ENCODE results near the gene PRPS1.

Gene PRPS1

GRCh38 chrX:107686792-107687191 is 58.5 kb downstream of the PRPS1 start:
- no peak overlapping the region for H3K4me3 ChIP-seq (ENCODE audit: low read length)
- TF ChIP-seq CTCF (conservative IDR thresholded peaks at IDR 0.05; ENCODE audit: low read length): no peak
- no peak for DNase-seq (ENCODE audit: low read depth)

- no peak for TF ChIP-seq CTCF (conservative IDR thresholded peaks at IDR 0.05; ENCODE audit: low read length)
- no peak for DNase-seq (ENCODE audit: low read depth)
- no peak overlapping the region for H3K4me3 ChIP-seq (ENCODE audit: low read length)
Observed at GRCh38 chrX:107687445-107687844, 59.1 kb downstream of the PRPS1 start.

- H3K4me3 ChIP-seq (ENCODE audit: low read length): no peak overlapping the region
- no peak for TF ChIP-seq CTCF (conservative IDR thresholded peaks at IDR 0.05; ENCODE audit: low read length)
Observed at GRCh38 chrX:107691024-107691448, 62.7 kb downstream of the PRPS1 start.

GRCh38 chrX:107699616-107700015 is 71.3 kb downstream of the PRPS1 start:
- no peak for TF ChIP-seq CTCF (conservative IDR thresholded peaks at IDR 0.05; ENCODE audit: low read length)
- DNase-seq (ENCODE audit: low read depth): no peak
- H3K4me3 ChIP-seq (ENCODE audit: low read length): no peak overlapping the region

More at GRCh38 chrX:107691024-107691448, 62.7 kb downstream of the PRPS1 start:
- DNase-seq (ENCODE audit: low read depth): no peak

GRCh38 chrX:107700317-107700774 is 72.0 kb downstream of the PRPS1 start:
- TF ChIP-seq CTCF (conservative IDR thresholded peaks at IDR 0.05; ENCODE audit: low read length): no peak
- H3K4me3 ChIP-seq (ENCODE audit: low read length): no peak overlapping the region
- DNase-seq (ENCODE audit: low read depth): peak; percentile 29
